Stimulated activated CD4-positive, alpha-beta T cell treated with anti-CD3 and anti-CD28 coated beads, Interleukin-4, amount 100 ng/mL, for 4 hours (primary cell): ENCODE data around the gene BABAM2.
"Not testable (repeated sequence)": the region's sequence is repeated elsewhere in the genome, so short reads cannot be mapped to it uniquely, and the experiment has no call there.

ENCODE experiments used
- DNase-seq, 2 experiments: peaks; one replicate each; pipeline ENCODE4 v3.0.0-alpha.2; 2020

The BABAM2 gene

GRCh38 chr2:28084564-28084963, 194.0 kb downstream of the BABAM2 start:
- no peak for DNase-seq

- no peak for DNase-seq
Measured at GRCh38 chr2:28085201-28085600, 194.7 kb downstream of the BABAM2 start.

GRCh38 chr2:28086611-28087010, 196.1 kb downstream of the BABAM2 start:
- DNase-seq: no peak

GRCh38 chr2:28088970-28089369, 198.4 kb downstream of the BABAM2 start:
- DNase-seq: no peak

GRCh38 chr2:28089486-28089885, 199.0 kb downstream of the BABAM2 start:
- no peak for DNase-seq

GRCh38 chr2:28093308-28093707, 202.8 kb downstream of the BABAM2 start:
- DNase-seq: no peak

GRCh38 chr2:28093768-28094167, 203.2 kb downstream of the BABAM2 start:
- no peak for DNase-seq

- no peak for DNase-seq
Measured at GRCh38 chr2:28094739-28095138, 204.2 kb downstream of the BABAM2 start.

GRCh38 chr2:28095622-28096021, 205.1 kb downstream of the BABAM2 start:
- DNase-seq: no peak

GRCh38 chr2:28096421-28096820, 205.9 kb downstream of the BABAM2 start:
- no peak for DNase-seq

GRCh38 chr2:28098501-28099225, 208.1 kb downstream of the BABAM2 start:
- DNase-seq: no peak

GRCh38 chr2:28101123-28101522, 210.6 kb downstream of the BABAM2 start:
- no peak for DNase-seq

GRCh38 chr2:28101892-28102291, 211.4 kb downstream of the BABAM2 start:
- no peak for DNase-seq

- no peak for DNase-seq
Measured at GRCh38 chr2:28102455-28102874, 211.9 kb downstream of the BABAM2 start.

GRCh38 chr2:28103611-28104010, 213.1 kb downstream of the BABAM2 start:
- no peak for DNase-seq

GRCh38 chr2:28108143-28108542, 217.6 kb downstream of the BABAM2 start:
- DNase-seq: no peak

GRCh38 chr2:28113771-28114170, 223.2 kb downstream of the BABAM2 start:
- not testable (repeated sequence) for DNase-seq

GRCh38 chr2:28117104-28117596, 226.6 kb downstream of the BABAM2 start:
- DNase-seq: no peak

- no peak for DNase-seq
Measured at GRCh38 chr2:28119631-28120030, 229.1 kb downstream of the BABAM2 start.

GRCh38 chr2:28128281-28128950, 237.9 kb downstream of the BABAM2 start:
- DNase-seq: no peak

- no peak for DNase-seq
Measured at GRCh38 chr2:28129955-28130695, 239.6 kb downstream of the BABAM2 start.

- no peak for DNase-seq
Measured at GRCh38 chr2:28133778-28134177, 243.2 kb downstream of the BABAM2 start.

GRCh38 chr2:28134262-28134812, 243.8 kb downstream of the BABAM2 start:
- DNase-seq: no peak
